ENCODE results near the gene ACTR3C.

The ACTR3C gene

DNA sequence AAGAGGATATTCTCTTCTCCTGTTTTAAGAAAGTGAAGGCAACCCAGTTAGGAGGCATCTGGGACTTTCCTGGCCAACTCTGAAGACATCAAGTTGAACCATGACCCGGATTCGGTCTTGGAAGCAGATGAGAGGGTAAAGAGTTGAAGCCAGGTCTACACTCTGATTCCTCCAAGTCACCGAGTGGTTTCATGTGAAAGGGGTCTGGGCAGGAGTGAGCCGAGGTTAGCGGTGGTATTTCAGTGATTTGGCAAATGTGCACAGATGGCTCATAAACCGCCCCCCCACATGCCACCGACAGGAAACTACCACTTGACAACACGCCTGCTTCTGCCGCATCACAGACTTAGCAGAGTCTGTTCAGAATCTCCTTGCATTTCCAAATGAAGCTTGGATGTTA is 33.9 kb upstream of the ACTR3C start:
- H3K4me3 ChIP-seq (ENCODE audit: low read depth, low read length): no peak overlapping the region
- TF ChIP-seq, protein P1, sequence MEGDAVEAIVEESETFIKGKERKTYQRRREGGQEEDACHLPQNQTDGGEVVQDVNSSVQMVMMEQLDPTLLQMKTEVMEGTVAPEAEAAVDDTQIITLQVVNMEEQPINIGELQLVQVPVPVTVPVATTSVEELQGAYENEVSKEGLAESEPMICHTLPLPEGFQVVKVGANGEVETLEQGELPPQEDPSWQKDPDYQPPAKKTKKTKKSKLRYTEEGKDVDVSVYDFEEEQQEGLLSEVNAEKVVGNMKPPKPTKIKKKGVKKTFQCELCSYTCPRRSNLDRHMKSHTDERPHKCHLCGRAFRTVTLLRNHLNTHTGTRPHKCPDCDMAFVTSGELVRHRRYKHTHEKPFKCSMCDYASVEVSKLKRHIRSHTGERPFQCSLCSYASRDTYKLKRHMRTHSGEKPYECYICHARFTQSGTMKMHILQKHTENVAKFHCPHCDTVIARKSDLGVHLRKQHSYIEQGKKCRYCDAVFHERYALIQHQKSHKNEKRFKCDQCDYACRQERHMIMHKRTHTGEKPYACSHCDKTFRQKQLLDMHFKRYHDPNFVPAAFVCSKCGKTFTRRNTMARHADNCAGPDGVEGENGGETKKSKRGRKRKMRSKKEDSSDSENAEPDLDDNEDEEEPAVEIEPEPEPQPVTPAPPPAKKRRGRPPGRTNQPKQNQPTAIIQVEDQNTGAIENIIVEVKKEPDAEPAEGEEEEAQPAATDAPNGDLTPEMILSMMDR (IDR thresholded peaks at IDR 0.05; ENCODE audit: insufficient read depth, low read length, missing control alignments): no peak
- no peak for DNase-seq (ENCODE audit: low read depth, low spot score)
- ChIA-PET CTCF (interaction anchor here (0.7 to 4.1 kb wide), 10 partner anchors 10 to 90 kb away, joined by 3 to 39 read pairs (median 6); partner anchors contain the start of gene REPIN1), POLR2A (no interaction called here)

DNA sequence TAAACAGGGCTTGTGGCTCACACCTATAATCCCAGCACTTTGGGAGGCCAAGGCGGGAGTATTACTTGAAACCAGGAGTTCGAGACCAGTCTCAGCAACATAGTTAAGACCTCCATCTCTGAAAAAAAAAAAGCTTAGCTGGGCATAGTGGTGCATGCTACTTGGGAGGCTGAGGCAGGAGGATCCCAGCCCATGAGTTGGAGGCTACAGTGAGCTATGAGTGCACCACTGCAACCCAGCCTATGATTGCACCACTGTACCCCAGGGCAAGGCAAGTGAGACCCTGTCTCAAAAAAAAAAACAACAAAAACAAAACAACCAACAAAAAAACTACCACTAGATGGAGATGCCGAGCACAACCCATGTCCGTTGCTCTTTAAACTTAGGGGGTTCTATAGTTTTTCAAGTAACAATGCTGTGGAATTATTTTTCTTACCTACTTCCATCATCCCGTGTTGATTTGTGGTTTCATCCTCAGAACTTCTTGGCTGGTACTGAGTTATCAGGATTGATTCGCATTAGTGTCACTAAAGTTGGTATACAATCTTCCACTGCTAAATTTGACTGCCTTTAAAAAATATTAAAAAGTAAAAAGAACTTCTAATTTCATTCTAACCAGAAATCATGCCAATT is 33.0 kb upstream of the ACTR3C start:
- TF ChIP-seq, protein P1 (IDR thresholded peaks at IDR 0.05; ENCODE audit: insufficient read depth, low read length, missing control alignments): peak; percentile 49
- ChIA-PET POLR2A (no interaction called here), CTCF (interaction anchor here (0.7 to 4.1 kb wide), 16 partner anchors 10 to 92 kb away, joined by 3 to 39 read pairs (median 5); partner anchors contain the start of gene REPIN1)
- H3K4me3 ChIP-seq (ENCODE audit: low read depth, low read length): no peak overlapping the region
- DNase-seq (ENCODE audit: low read depth, low spot score): no peak

DNA sequence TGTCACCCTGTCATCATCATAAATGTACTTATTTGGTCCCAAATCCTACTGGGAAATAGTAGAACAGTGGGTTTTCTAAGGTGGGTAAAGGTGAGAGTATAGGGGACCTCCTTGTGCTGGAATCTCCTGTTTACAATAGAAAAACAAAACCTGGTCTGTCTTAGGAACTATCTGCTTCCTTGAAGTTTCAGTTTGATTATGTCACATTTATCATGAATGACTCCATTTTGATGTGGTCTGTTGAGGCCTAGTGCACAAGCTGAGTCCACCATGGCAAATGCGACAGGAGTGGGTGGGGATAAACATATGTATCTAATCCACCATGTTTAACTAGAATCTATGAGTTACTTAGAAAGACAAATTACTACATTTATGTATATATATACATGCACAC is 32.3 kb upstream of the ACTR3C start:
- ChIA-PET POLR2A (no interaction called here), CTCF (interaction anchor here (0.8 to 4.1 kb wide), 15 partner anchors 8 to 93 kb away, joined by 3 to 39 read pairs (median 5); partner anchors contain the start of gene REPIN1)
- no peak for DNase-seq (ENCODE audit: low read depth, low spot score)
- H3K4me3 ChIP-seq (ENCODE audit: low read depth, low read length): no peak overlapping the region
- TF ChIP-seq, protein P1 (IDR thresholded peaks at IDR 0.05; ENCODE audit: insufficient read depth, low read length, missing control alignments): no peak

DNA sequence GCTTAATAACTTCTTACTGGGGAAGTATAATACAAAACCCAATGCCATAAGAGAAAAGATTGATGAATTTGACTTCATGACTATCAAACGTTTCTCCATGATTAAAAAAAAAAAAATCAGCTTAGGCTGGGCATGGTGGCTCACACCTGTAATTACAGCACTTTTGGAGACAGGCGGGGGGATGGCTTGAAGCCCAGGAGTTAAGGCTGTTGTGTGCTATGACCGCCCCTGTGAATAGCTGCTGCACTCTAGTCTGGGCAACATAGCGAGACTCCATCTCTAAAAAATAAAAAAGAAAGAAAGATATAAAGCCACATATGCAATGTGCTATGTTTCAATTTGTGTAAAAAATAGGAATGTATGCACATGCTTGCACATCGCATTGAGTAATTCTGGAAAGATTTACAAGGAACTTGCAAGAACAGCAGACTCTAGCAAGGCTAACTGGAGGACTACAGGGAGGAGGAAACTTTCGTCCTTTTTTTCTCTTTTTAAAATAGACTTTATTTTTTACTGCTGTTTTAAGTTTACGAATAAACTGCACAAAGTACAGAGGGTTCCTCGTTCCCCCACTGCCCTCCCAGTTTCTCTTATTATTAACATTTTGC is 28.3 kb upstream of the ACTR3C start:
- DNase-seq (ENCODE audit: low read depth, low spot score): peak; percentile 16
- TF ChIP-seq, protein P1 (IDR thresholded peaks at IDR 0.05; ENCODE audit: insufficient read depth, low read length, missing control alignments): no peak
- H3K4me3 ChIP-seq (ENCODE audit: low read depth, low read length): no peak overlapping the region
- CTCF ChIA-PET: no interaction called here
- POLR2A ChIA-PET: no interaction called here

DNA sequence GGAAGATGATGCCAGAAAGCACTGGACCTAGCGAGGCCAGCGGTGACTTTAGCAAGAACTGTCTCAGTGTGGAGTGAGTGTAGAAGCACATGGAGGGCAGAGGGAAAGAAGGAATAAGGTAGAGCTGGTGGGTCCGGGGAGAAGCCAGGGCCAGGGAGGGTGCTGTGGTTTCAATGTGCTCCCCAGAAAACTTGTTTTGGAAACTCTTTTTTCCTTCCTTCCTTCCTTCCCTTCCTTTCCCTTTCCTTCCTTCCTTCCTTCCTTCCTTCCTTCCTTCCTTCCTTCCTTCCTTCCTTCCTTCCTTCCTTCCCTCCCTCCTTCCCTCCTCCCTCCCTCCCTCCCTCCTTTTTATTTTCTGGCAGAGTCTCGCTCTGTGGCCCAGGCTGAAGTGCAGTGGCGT is 23.6 kb upstream of the ACTR3C start:
- TF ChIP-seq, protein P1 (IDR thresholded peaks at IDR 0.05; ENCODE audit: insufficient read depth, low read length, missing control alignments): no peak
- no peak for DNase-seq (ENCODE audit: low read depth, low spot score)
- ChIA-PET CTCF (interaction anchor here (3.1 kb wide), 1 partner anchor 9 kb away, joined by 15 read pairs; no protein-coding TSS in a partner anchor), POLR2A (no interaction called here)
- H3K4me3 ChIP-seq (ENCODE audit: low read depth, low read length): no peak overlapping the region

DNA sequence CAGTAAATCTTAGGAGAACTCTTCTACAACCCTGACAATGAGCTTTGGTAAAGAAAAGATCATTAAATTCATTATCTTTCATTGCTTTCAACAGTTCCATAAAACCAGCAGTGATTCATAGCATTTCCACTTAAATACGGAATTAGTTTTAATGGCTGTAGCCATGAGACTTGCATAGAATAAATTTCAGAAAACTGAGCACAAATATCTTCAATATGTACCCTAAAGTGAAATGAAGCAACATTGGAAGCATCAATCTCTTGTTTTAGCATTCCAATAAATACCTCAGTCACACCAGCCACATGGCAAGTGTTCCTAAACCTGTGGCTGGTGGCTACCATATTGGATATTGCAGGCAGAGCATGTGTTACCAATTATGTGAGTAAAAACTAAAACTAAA is 21.7 kb upstream of the ACTR3C start:
- ChIA-PET CTCF (interaction anchor here (3.1 kb wide), 1 partner anchor 11 kb away, joined by 15 read pairs; no protein-coding TSS in a partner anchor), POLR2A (no interaction called here)
- DNase-seq (ENCODE audit: low read depth, low spot score): no peak
- H3K4me3 ChIP-seq (ENCODE audit: low read depth, low read length): no peak overlapping the region
- TF ChIP-seq, protein P1 (IDR thresholded peaks at IDR 0.05; ENCODE audit: insufficient read depth, low read length, missing control alignments): no peak
